ENCODE results near the gene POLR1H. TPM values are rescaled to one million over a fixed set of nuclear protein-coding genes. Genes with fewer than 3 reads are reported as not detected.
A peak's percentile ranks its signal among the peaks of the same experiment; 100 is the strongest.

The POLR1H gene
- total and polyA plus RNA-seq, 2 experiments from 2014 or later = 22.0 to 26.8 TPM

- Histone ChIP-seq H3K9me3 (ENCODE audit: low read depth) (no peaks in the 10 kb centered on the region), H3K27me3 (no peaks in the 10 kb centered on the region), H3K4me3 (no peak overlapping the region), H3K4me1 (ENCODE audit: low read depth) (no peaks in the 10 kb centered on the region), H3K27ac (no peak overlapping the region), H3K36me3 (no peaks in the 10 kb centered on the region)
- no peak for TF ChIP-seq CTCF (IDR thresholded peaks at IDR 0.05; ENCODE audit: low read depth, low read length)
- no peak for DNase-seq (ENCODE audit: low read depth in 1 of 2, low spot score in 1 of 2)
Measured at GRCh38 chr6:30047220-30047619, 13.8 kb upstream of the POLR1H start.

- Histone ChIP-seq H3K36me3 (peaks cover 6% of the 10 kb centered on the region), H3K9me3 (ENCODE audit: low read depth) (no peaks in the 10 kb centered on the region), H3K4me1 (ENCODE audit: low read depth) (no peaks in the 10 kb centered on the region), H3K27ac (no peak overlapping the region), H3K4me3 (no peak overlapping the region), H3K27me3 (no peaks in the 10 kb centered on the region)
- no peak for DNase-seq (ENCODE audit: low read depth in 1 of 2, low spot score in 1 of 2)
- no peak for TF ChIP-seq CTCF (IDR thresholded peaks at IDR 0.05; ENCODE audit: low read depth, low read length)
Measured at GRCh38 chr6:30053682-30054081, 7.4 kb upstream of the POLR1H start.

GRCh38 chr6:30055513-30055912, 5.6 kb upstream of the POLR1H start:
- Histone ChIP-seq H3K4me3 (no peak overlapping the region), H3K9me3 (ENCODE audit: low read depth) (no peaks in the 10 kb centered on the region), H3K27ac (no peak overlapping the region), H3K4me1 (ENCODE audit: low read depth) (no peaks in the 10 kb centered on the region), H3K27me3 (no peaks in the 10 kb centered on the region), H3K36me3 (peaks cover 6% of the 10 kb centered on the region)
- TF ChIP-seq CTCF (IDR thresholded peaks at IDR 0.05; ENCODE audit: low read depth, low read length) = no peak
- no peak for DNase-seq (ENCODE audit: low read depth in 1 of 2, low spot score in 1 of 2)

GRCh38 chr6:30060606-30061091, 416 bp upstream of the POLR1H start:
- Histone ChIP-seq H3K36me3 (peaks cover 6% of the 10 kb centered on the region), H3K27ac (peak overlapping the region; percentile 93), H3K27me3 (no peaks in the 10 kb centered on the region), H3K4me1 (ENCODE audit: low read depth) (no peaks in the 10 kb centered on the region), H3K9me3 (ENCODE audit: low read depth) (no peaks in the 10 kb centered on the region), H3K4me3 (peak overlapping the region; percentile 86)
- peak; percentile 46 to 57 for DNase-seq (ENCODE audit: low read depth in 1 of 2, low spot score in 1 of 2)
- TF ChIP-seq CTCF (IDR thresholded peaks at IDR 0.05; ENCODE audit: low read depth, low read length) = no peak

GRCh38 chr6:30061858-30062458, 893 bp downstream of the POLR1H start:
- no peak for DNase-seq (ENCODE audit: low read depth in 1 of 2, low spot score in 1 of 2)
- H3K27me3 ChIP-seq = no peaks in the 10 kb centered on the region
- H3K27ac ChIP-seq = peak overlapping the region; percentile 93
- peak overlapping the region; percentile 86 for H3K4me3 ChIP-seq
- no peak for TF ChIP-seq CTCF (IDR thresholded peaks at IDR 0.05; ENCODE audit: low read depth, low read length)
- no peaks in the 10 kb centered on the region for H3K9me3 ChIP-seq (ENCODE audit: low read depth)
- no peaks in the 10 kb centered on the region for H3K4me1 ChIP-seq (ENCODE audit: low read depth)
- H3K36me3 ChIP-seq = no peaks in the 10 kb centered on the region
